ENCODE results near the gene CRIP1. TPM values are rescaled to one million over a fixed set of nuclear protein-coding genes. Genes with fewer than 3 reads are reported as not detected.

The CRIP1 gene
- total RNA-seq, 2 experiments from 2014 or later, result 390 to 397 TPM

GRCh38 chr14:105455766-105456660 lies 30.7 kb upstream of the CRIP1 start:
- intact Hi-C loops (cut with micrococcal nuclease), result no loop called here
- H3K27ac Mint-ChIP-seq, result no peak overlapping the region
- no peaks in the 10 kb centered on the region for H3K27me3 Mint-ChIP-seq
- no peaks in the 10 kb centered on the region for H3K4me1 Mint-ChIP-seq (ENCODE audit: low read depth)
- DNase-seq, result no peak
- no peak overlapping the region for H3K4me3 Mint-ChIP-seq
- H3K9me3 Mint-ChIP-seq, result no peaks in the 10 kb centered on the region
- CTCF ChIA-PET, result interaction anchor here (3.2 kb wide), 1 partner anchor 34 kb away, joined by 13 read pairs; no protein-coding TSS in a partner anchor
- POLR2A ChIA-PET, result no interaction called here
- peaks cover 16% of the 10 kb centered on the region for H3K36me3 Mint-ChIP-seq

GRCh38 chr14:105456736-105457617 lies 29.7 kb upstream of the CRIP1 start:
- H3K4me1 Mint-ChIP-seq (ENCODE audit: low read depth), result no peaks in the 10 kb centered on the region
- intact Hi-C loops (cut with micrococcal nuclease), result no loop called here
- DNase-seq, result no peak
- H3K4me3 Mint-ChIP-seq, result no peak overlapping the region
- H3K9me3 Mint-ChIP-seq, result no peaks in the 10 kb centered on the region
- peaks cover 17% of the 10 kb centered on the region for H3K36me3 Mint-ChIP-seq
- no peaks in the 10 kb centered on the region for H3K27me3 Mint-ChIP-seq
- H3K27ac Mint-ChIP-seq, result no peak overlapping the region
- POLR2A ChIA-PET, result no interaction called here
- CTCF ChIA-PET, result interaction anchor here (0.6 kb wide), 1 partner anchor 688 kb away, joined by 3 read pairs; no protein-coding TSS in a partner anchor

GRCh38 chr14:105458010-105458409 lies 28.7 kb upstream of the CRIP1 start:
- H3K36me3 Mint-ChIP-seq, result peaks cover 13% of the 10 kb centered on the region
- H3K27me3 Mint-ChIP-seq, result no peaks in the 10 kb centered on the region
- CTCF ChIA-PET, result interaction anchor here (0.6 kb wide), 1 partner anchor 689 kb away, joined by 3 read pairs; no protein-coding TSS in a partner anchor
- intact Hi-C loops (cut with micrococcal nuclease), result no loop called here
- POLR2A ChIA-PET, result no interaction called here
- no peak for DNase-seq
- H3K4me3 Mint-ChIP-seq, result no peak overlapping the region
- no peaks in the 10 kb centered on the region for H3K9me3 Mint-ChIP-seq
- H3K4me1 Mint-ChIP-seq (ENCODE audit: low read depth), result no peaks in the 10 kb centered on the region
- no peak overlapping the region for H3K27ac Mint-ChIP-seq

- H3K4me1 Mint-ChIP-seq (ENCODE audit: low read depth), result no peaks in the 10 kb centered on the region
- DNase-seq, result no peak
- no peak overlapping the region for H3K27ac Mint-ChIP-seq
- intact Hi-C loops (cut with micrococcal nuclease), result no loop called here
- CTCF ChIA-PET, result no interaction called here
- POLR2A ChIA-PET, result no interaction called here
- H3K36me3 Mint-ChIP-seq, result peaks cover 16% of the 10 kb centered on the region
- no peaks in the 10 kb centered on the region for H3K27me3 Mint-ChIP-seq
- no peaks in the 10 kb centered on the region for H3K9me3 Mint-ChIP-seq
- H3K4me3 Mint-ChIP-seq, result no peak overlapping the region
Measured at GRCh38 chr14:105458571-105458970, 28.1 kb upstream of the CRIP1 start.

GRCh38 chr14:105460116-105460515 lies 26.6 kb upstream of the CRIP1 start:
- CTCF ChIA-PET, result no interaction called here
- H3K9me3 Mint-ChIP-seq, result no peaks in the 10 kb centered on the region
- no peaks in the 10 kb centered on the region for H3K27me3 Mint-ChIP-seq
- POLR2A ChIA-PET, result no interaction called here
- no peak overlapping the region for H3K27ac Mint-ChIP-seq
- DNase-seq, result no peak
- no peaks in the 10 kb centered on the region for H3K4me1 Mint-ChIP-seq (ENCODE audit: low read depth)
- H3K4me3 Mint-ChIP-seq, result no peak overlapping the region
- H3K36me3 Mint-ChIP-seq, result peaks cover 17% of the 10 kb centered on the region
- intact Hi-C loops (cut with micrococcal nuclease), result no loop called here

- Mint-ChIP-seq H3K9me3 (no peaks in the 10 kb centered on the region), H3K27ac (no peak overlapping the region), H3K4me3 (no peak overlapping the region), H3K4me1 (ENCODE audit: low read depth) (no peaks in the 10 kb centered on the region), H3K27me3 (no peaks in the 10 kb centered on the region), H3K36me3 (peaks cover 15% of the 10 kb centered on the region)
- CTCF ChIA-PET, result no interaction called here
- DNase-seq, result no peak
- intact Hi-C loops (cut with micrococcal nuclease), result no loop called here
- POLR2A ChIA-PET, result no interaction called here
Measured at GRCh38 chr14:105460616-105461015, 26.1 kb upstream of the CRIP1 start.

- H3K9me3 Mint-ChIP-seq, result no peaks in the 10 kb centered on the region
- POLR2A ChIA-PET, result no interaction called here
- H3K4me1 Mint-ChIP-seq (ENCODE audit: low read depth), result no peaks in the 10 kb centered on the region
- no peak overlapping the region for H3K4me3 Mint-ChIP-seq
- peaks cover 13% of the 10 kb centered on the region for H3K36me3 Mint-ChIP-seq
- H3K27me3 Mint-ChIP-seq, result no peaks in the 10 kb centered on the region
- no peak overlapping the region for H3K27ac Mint-ChIP-seq
- no peak for DNase-seq
- CTCF ChIA-PET, result no interaction called here
- intact Hi-C loops (cut with micrococcal nuclease), result no loop called here
Measured at GRCh38 chr14:105461903-105462302, 24.8 kb upstream of the CRIP1 start.

GRCh38 chr14:105464501-105464900 lies 22.2 kb upstream of the CRIP1 start:
- Mint-ChIP-seq H3K36me3 (peaks cover 13% of the 10 kb centered on the region), H3K9me3 (no peaks in the 10 kb centered on the region), H3K4me3 (no peak overlapping the region), H3K27me3 (no peaks in the 10 kb centered on the region), H3K27ac (no peak overlapping the region), H3K4me1 (ENCODE audit: low read depth) (no peaks in the 10 kb centered on the region)
- ChIA-PET POLR2A (no interaction called here), CTCF (no interaction called here)
- DNase-seq, result no peak
- intact Hi-C loops (cut with micrococcal nuclease), result no loop called here

- Mint-ChIP-seq H3K36me3 (peaks cover 13% of the 10 kb centered on the region), H3K27me3 (no peaks in the 10 kb centered on the region), H3K27ac (no peak overlapping the region), H3K4me3 (no peak overlapping the region), H3K9me3 (no peaks in the 10 kb centered on the region), H3K4me1 (ENCODE audit: low read depth) (no peaks in the 10 kb centered on the region)
- CTCF ChIA-PET, result no interaction called here
- POLR2A ChIA-PET, result no interaction called here
- intact Hi-C loops (cut with micrococcal nuclease), result no loop called here
- no peak for DNase-seq
Measured at GRCh38 chr14:105465209-105466031, 21.3 kb upstream of the CRIP1 start.

GRCh38 chr14:105466531-105467248 lies 20.0 kb upstream of the CRIP1 start:
- DNase-seq, result no peak
- no peaks in the 10 kb centered on the region for H3K27me3 Mint-ChIP-seq
- H3K27ac Mint-ChIP-seq, result no peak overlapping the region
- ChIA-PET CTCF (no interaction called here), POLR2A (no interaction called here)
- no peaks in the 10 kb centered on the region for H3K4me1 Mint-ChIP-seq (ENCODE audit: low read depth)
- no peaks in the 10 kb centered on the region for H3K9me3 Mint-ChIP-seq
- no peak overlapping the region for H3K4me3 Mint-ChIP-seq
- peaks cover 10% of the 10 kb centered on the region for H3K36me3 Mint-ChIP-seq
- intact Hi-C loops (cut with micrococcal nuclease), result no loop called here

- Mint-ChIP-seq H3K36me3 (peaks cover 9% of the 10 kb centered on the region), H3K4me3 (no peak overlapping the region), H3K27ac (no peak overlapping the region), H3K27me3 (no peaks in the 10 kb centered on the region), H3K9me3 (no peaks in the 10 kb centered on the region), H3K4me1 (ENCODE audit: low read depth) (no peaks in the 10 kb centered on the region)
- POLR2A ChIA-PET, result no interaction called here
- DNase-seq, result no peak
- CTCF ChIA-PET, result interaction anchor here (0.9 to 5.2 kb wide), 2 partner anchors 13 to 23 kb away, joined by 4 to 23 read pairs; partner anchors contain the start of gene TEDC1
- intact Hi-C loops (cut with micrococcal nuclease), result no loop called here
Measured at GRCh38 chr14:105467249-105467941, 19.3 kb upstream of the CRIP1 start.
